HEK293T (cell line): ENCODE measurements around the gene ATL3.

Experiments used
- CTCF ChIA-PET: fragments of 350-600 bp; formaldehyde crosslinking; extraction: SDS; loops from one replicate; lab custom pipeline; 2021; ENCODE audit warnings: antibody characterized with exemption, inconsistent platforms; lab: Yijun Ruan, JAX
- POLR2A ChIA-PET: fragments of 350-600 bp; formaldehyde crosslinking; extraction: SDS; loops from one replicate; lab custom pipeline; 2020; ENCODE audit warnings: antibody characterized with exemption, inconsistent platforms; lab: Yijun Ruan, JAX
- DNase-seq: peaks from one replicate; pipeline ENCODE4 v3.0.0; 2012; ENCODE audit warnings: mixed read lengths; ENCODE audit errors: extremely low spot score
- ARNT ChIP-seq: fragments of 450-650 bp; IDR thresholded peaks from 2 replicates; pipeline ENCODE4 v1.6.1; 2017; ENCODE audit warnings: mild to moderate bottlenecking
- BHLHE40 ChIP-seq: fragments of 450-650 bp; IDR thresholded peaks from 2 replicates; pipeline ENCODE4 v1.6.1; 2016; ENCODE audit warnings: mild to moderate bottlenecking, moderate library complexity, borderline replicate concordance
- CTBP1 ChIP-seq: fragments of 450-650 bp; IDR thresholded peaks from 2 replicates; pipeline ENCODE4 v1.6.1; 2016; ENCODE audit warnings: borderline replicate concordance
- ELF4 ChIP-seq: fragments of 450-650 bp; IDR thresholded peaks from 2 replicates; pipeline ENCODE4 v1.6.1; 2017; ENCODE audit warnings: antibody characterized with exemption
- FOXA1 ChIP-seq: fragments of 450-650 bp; IDR thresholded peaks from 2 replicates; pipeline ENCODE4 v1.6.1; 2016; ENCODE audit warnings: mild to moderate bottlenecking
- FOXK2 ChIP-seq: fragments of 450-650 bp; IDR thresholded peaks from 2 replicates; pipeline ENCODE4 v1.6.1; 2016; ENCODE audit warnings: mild to moderate bottlenecking
- FOXM1 ChIP-seq: fragments of 450-650 bp; IDR thresholded peaks from 2 replicates; pipeline ENCODE4 v1.6.1; 2017; ENCODE audit warnings: mild to moderate bottlenecking, borderline replicate concordance
- HDGF ChIP-seq: fragments of 450-650 bp; IDR thresholded peaks from 2 replicates; pipeline ENCODE4 v1.6.1; 2017; ENCODE audit warnings: antibody characterized with exemption, borderline replicate concordance
- L3MBTL2 ChIP-seq: fragments of 450-650 bp; conservative IDR thresholded peaks from 2 replicates; pipeline ENCODE4 v1.6.1; 2016; ENCODE audit warnings: mild to moderate bottlenecking
- LEF1 ChIP-seq: fragments of 450-650 bp; IDR thresholded peaks from 2 replicates; pipeline ENCODE4 v1.6.1; 2017; ENCODE audit warnings: mild to moderate bottlenecking, borderline replicate concordance
- NFRKB ChIP-seq: fragments of 450-650 bp; IDR thresholded peaks from 2 replicates; pipeline ENCODE4 v1.6.1; 2016; ENCODE audit warnings: mild to moderate bottlenecking, moderate library complexity
- SP1 ChIP-seq: fragments of 450-650 bp; IDR thresholded peaks from 2 replicates; pipeline ENCODE4 v1.6.1; 2017
- SUZ12 ChIP-seq: fragments of 450-650 bp; IDR thresholded peaks from 2 replicates; pipeline ENCODE4 v1.6.1; 2016; ENCODE audit warnings: mild to moderate bottlenecking
- TARDBP ChIP-seq: fragments of 450-650 bp; IDR thresholded peaks from 2 replicates; pipeline ENCODE4 v1.6.1; 2016
- ZNF384 ChIP-seq: fragments of 450-650 bp; IDR thresholded peaks from 2 replicates; pipeline ENCODE4 v1.6.1; 2016
- TF ChIP-seq, protein P1 (sequence below): fragments of 450-650 bp; IDR thresholded peaks from 2 replicates; pipeline ENCODE4 v1.6.1; 2016

ATL3 gene

GRCh38 chr11:63683133-63683991, 12.2 kb upstream of the ATL3 start:
- TF ChIP-seq ZNF384 (peak; percentile 70), L3MBTL2 (peak; percentile 5; the same call in 1 of the 2 replicates), FOXK2 (no peak)
- DNase-seq: no peak
- ChIA-PET POLR2A (interaction anchor here (0.5 to 2.7 kb wide), 7 partner anchors 10 to 52 kb away, joined by 3 to 21 read pairs (median 5); partner anchors contain the start of gene ATL3), CTCF (interaction anchor here (1.7 kb wide), 1 partner anchor 26 kb away, joined by 5 read pairs; no protein-coding TSS in a partner anchor)

GRCh38 chr11:63682066-63683021, 11.2 kb upstream of the ATL3 start:
- no peak for TF ChIP-seq LEF1
- peak; percentile 45; the same call in 1 of the 2 replicates for TF ChIP-seq CTBP1
- ChIA-PET POLR2A (interaction anchor here (0.5 to 2.7 kb wide), 14 partner anchors 8 to 70 kb away, joined by 3 to 21 read pairs (median 5); partner anchors contain the start of gene ATL3), CTCF (interaction anchor here (0.6 to 1.7 kb wide), 3 partner anchors 25 to 252 kb away, joined by 3 to 5 read pairs (median 3); no protein-coding TSS in a partner anchor)
- DNase-seq: peak; percentile 23

DNA sequence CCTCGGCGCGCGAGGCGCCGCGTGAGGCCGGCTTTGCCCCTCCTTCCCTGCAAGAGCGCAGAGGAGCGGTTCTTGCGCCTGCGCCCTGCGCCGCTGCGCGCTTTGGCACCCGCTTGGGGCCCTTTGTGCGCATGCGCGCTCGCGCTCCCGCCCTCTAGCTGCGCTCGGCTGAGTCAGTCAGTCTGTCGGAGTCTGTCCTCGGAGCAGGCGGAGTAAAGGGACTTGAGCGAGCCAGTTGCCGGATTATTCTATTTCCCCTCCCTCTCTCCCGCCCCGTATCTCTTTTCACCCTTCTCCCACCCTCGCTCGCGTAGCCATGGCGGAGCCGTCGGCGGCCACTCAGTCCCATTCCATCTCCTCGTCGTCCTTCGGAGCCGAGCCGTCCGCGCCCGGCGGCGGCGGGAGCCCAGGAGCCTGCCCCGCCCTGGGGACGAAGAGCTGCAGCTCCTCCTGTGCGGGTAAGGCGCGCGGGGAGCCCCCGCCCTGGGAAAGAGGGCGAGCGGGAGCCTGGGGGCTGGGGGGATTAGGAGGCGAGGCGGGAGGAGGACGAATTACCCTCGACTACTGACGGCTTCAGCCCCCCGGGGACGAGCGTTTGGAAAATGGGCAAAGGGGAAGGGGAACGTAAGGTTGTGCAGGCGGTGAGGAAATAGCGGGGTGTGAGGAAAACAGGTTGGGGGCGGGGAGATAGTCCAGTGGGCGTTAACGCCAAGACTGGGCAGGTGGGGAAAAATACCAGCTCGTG, 10.3 kb upstream of the ATL3 start, which contains the start of gene RTN3:
Gene RTN3, plus strand, starts transcription at position 180 of the 745 bp plus-strand sequence. Its CDS starts 137 bp downstream, at position 317.
- POLR2A ChIA-PET: interaction anchor here (0.6 to 2.7 kb wide), 18 partner anchors 8 to 955 kb away, joined by 3 to 21 read pairs (median 4); partner anchors contain the start of genes ATL3 and HNRNPUL2
- CTCF ChIA-PET: interaction anchor here (1.7 kb wide), 1 partner anchor 28 kb away, joined by 5 read pairs; no protein-coding TSS in a partner anchor
- DNase-seq: peak; percentile 98
- TF ChIP-seq L3MBTL2 (peak; percentile 71), NFRKB (no peak), SUZ12 (no peak), HDGF (no peak)

DNA sequence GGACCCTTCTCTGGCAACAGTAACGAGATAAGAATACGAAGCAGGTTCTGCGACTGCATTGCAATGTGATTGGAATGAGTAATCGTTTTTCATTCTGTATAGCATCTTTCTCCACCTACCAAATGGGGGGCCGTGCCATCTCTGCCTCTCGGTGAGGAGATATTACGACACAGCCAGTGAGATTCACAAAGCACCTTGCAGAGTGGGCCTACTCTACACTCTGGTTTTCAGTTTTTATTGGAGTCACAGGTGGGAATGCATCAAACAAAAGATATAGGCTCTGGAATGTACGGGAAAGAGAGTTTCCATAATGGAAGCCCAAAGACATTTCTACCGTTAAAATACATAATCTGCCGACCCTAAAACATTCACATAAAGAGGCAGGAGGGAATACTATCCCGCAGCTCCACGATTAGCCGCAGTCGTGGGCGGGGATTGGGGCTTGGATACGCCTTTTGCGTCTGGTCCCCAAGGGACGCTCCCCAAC, 9.7 kb upstream of the ATL3 start:
- TF ChIP-seq FOXM1 (no peak), SP1 (no peak), CTBP1 (0 out of 2 replicates have a peak, but pooled peaks have one; percentile 26), L3MBTL2 (no peak), NFRKB (no peak), ARNT (no peak)
- ChIA-PET CTCF (no interaction called here), POLR2A (interaction anchor here (0.6 to 2.7 kb wide), 16 partner anchors 7 to 954 kb away, joined by 3 to 21 read pairs (median 4); partner anchors contain the start of genes ATL3 and HNRNPUL2)
- no peak for DNase-seq

- TF ChIP-seq CTBP1 (no peak), SUZ12 (no peak), BHLHE40 (no peak), ARNT (no peak), SP1 (no peak), LEF1 (no peak), TARDBP (no peak)
- ChIA-PET POLR2A (interaction anchor here (2.4 kb wide), 1 partner anchor 9 kb away, joined by 14 read pairs; the partner anchor contains the start of gene RTN3), CTCF (no interaction called here)
- DNase-seq: no peak
These were observed 2.4 kb upstream of the ATL3 start for GRCh38 chr11:63673579-63673978.

DNA sequence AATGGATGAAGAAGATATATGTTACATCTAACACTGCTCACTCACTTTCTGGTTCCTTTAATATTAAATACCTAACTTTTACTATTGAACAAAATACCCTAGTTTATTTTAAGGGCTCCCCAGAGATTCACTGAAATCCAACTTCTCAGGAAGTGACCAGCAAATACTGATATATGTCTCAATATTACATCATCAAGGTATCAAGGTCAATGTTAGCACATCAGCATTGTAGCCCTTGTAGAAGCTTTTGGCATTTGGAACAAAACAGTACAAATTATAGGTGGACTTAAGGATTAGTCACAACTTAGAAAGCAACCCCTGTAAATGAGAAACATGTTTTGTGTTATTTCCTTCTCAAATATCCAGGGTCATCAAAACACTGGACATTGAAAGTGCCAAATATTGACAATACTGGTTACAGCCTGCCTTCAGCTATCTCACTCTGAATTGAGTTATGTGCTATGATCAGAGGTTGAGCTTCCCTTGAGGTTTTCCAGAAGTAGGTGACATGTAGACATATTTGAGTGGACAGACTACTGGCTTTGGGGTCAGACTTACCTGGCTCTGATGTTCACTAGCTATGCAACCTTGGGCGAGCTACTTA, 1.9 kb upstream of the ATL3 start:
- POLR2A ChIA-PET: interaction anchor here (2.4 kb wide), 1 partner anchor 9 kb away, joined by 14 read pairs; the partner anchor contains the start of gene RTN3
- CTCF ChIA-PET: no interaction called here
- no peak for DNase-seq
- no peak for TF ChIP-seq FOXA1
- no peak for TF ChIP-seq NFRKB
- TF ChIP-seq, protein P1, sequence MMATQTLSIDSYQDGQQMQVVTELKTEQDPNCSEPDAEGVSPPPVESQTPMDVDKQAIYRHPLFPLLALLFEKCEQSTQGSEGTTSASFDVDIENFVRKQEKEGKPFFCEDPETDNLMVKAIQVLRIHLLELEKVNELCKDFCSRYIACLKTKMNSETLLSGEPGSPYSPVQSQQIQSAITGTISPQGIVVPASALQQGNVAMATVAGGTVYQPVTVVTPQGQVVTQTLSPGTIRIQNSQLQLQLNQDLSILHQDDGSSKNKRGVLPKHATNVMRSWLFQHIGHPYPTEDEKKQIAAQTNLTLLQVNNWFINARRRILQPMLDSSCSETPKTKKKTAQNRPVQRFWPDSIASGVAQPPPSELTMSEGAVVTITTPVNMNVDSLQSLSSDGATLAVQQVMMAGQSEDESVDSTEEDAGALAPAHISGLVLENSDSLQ: no peak
- no peak for TF ChIP-seq ELF4
- TF ChIP-seq FOXK2: no peak
- TF ChIP-seq BHLHE40: no peak
- TF ChIP-seq CTBP1: no peak
- TF ChIP-seq ARNT: no peak
- TF ChIP-seq TARDBP: no peak
- no peak for TF ChIP-seq ZNF384
- TF ChIP-seq LEF1: no peak
- TF ChIP-seq L3MBTL2: no peak
- TF ChIP-seq HDGF: no peak
- TF ChIP-seq SUZ12: no peak
- no peak for TF ChIP-seq SP1
